ENCODE measurements around the gene DCTN1. TPM values are rescaled to one million over a fixed set of nuclear protein-coding genes. Genes with fewer than 3 reads are reported as not detected.
"Not testable (repeated sequence)": the region's sequence is repeated elsewhere in the genome, so short reads cannot be mapped to it uniquely, and the experiment has no call there.

Gene DCTN1
- total RNA-seq, 1 experiment from 2014 or later, result 117 TPM

GRCh38 chr2:74347303-74347702, 32.8 kb downstream of the DCTN1 start:
- H3K9me3 Mint-ChIP-seq (ENCODE audit: unreplicated experiment), result no peaks in the 10 kb centered on the region
- peaks cover 6% of the 10 kb centered on the region for H3K36me3 Mint-ChIP-seq (ENCODE audit: insufficient read depth, unreplicated experiment)
- no peak overlapping the region for H3K27ac Mint-ChIP-seq (ENCODE audit: low read depth, unreplicated experiment)
- no peak overlapping the region for H3K4me3 Mint-ChIP-seq (ENCODE audit: unreplicated experiment)
- no peaks in the 10 kb centered on the region for H3K4me1 Mint-ChIP-seq (ENCODE audit: insufficient read depth, unreplicated experiment)
- POLR2A ChIA-PET, result no interaction called here
- CTCF ChIA-PET, result interaction anchor here (0.6 to 0.7 kb wide), 3 partner anchors 9 to 42 kb away, joined by 3 read pairs; no protein-coding TSS in a partner anchor
- intact Hi-C loops (cut with micrococcal nuclease), result no loop called here
- no peak for TF ChIP-seq CTCF (IDR thresholded peaks at IDR 0.05; ENCODE audit: unreplicated experiment)
- no peak for DNase-seq (ENCODE audit: unreplicated experiment)
- H3K27me3 Mint-ChIP-seq (ENCODE audit: insufficient read depth, unreplicated experiment), result no peaks in the 10 kb centered on the region
- BruUV-seq (replicated peaks), result no TSS peak

DNA sequence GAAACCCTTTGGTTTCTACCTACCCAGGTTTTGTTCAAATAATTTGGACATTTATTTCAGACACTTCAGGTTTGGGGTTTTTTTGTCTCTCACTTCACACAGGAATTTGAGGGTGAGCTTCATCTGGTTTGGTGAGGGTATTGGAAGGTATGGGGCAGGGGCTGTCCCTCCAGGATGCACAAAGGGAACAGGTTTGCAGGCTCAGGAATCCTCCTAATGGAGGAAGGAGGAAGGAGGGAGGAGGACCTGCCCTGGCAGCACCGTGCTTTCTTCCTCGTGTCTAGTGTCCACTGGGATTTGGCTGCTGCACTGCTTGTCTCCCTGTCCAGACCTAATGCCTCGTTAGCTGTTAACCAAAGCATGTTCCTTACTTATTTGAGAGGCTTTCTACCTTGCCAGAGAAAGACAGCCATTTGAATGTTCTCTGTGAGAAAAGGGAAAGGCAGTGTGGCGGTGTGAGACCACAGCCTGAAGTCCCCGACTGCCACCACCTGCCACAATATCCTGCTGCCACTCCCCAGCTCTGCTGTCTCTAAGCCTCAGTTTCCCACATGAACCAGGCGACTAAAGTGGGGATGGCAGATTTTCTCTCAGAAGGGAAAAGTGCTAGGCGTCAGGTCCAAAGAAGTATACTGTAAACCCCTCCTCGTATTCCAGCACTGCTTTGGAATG, 34.7 kb downstream of the DCTN1 start:
- no peak overlapping the region for H3K4me3 Mint-ChIP-seq (ENCODE audit: unreplicated experiment)
- CTCF ChIA-PET, result interaction anchor here (1.1 to 2.7 kb wide), 3 partner anchors 10 to 95 kb away, joined by 4 to 24 read pairs (median 6); no protein-coding TSS in a partner anchor
- no peak for TF ChIP-seq CTCF (IDR thresholded peaks at IDR 0.05; ENCODE audit: unreplicated experiment)
- no peak overlapping the region for H3K27ac Mint-ChIP-seq (ENCODE audit: low read depth, unreplicated experiment)
- H3K27me3 Mint-ChIP-seq (ENCODE audit: insufficient read depth, unreplicated experiment), result peaks cover 3% of the 10 kb centered on the region
- POLR2A ChIA-PET, result no interaction called here
- no peaks in the 10 kb centered on the region for H3K9me3 Mint-ChIP-seq (ENCODE audit: unreplicated experiment)
- DNase-seq (ENCODE audit: unreplicated experiment), result no peak
- H3K4me1 Mint-ChIP-seq (ENCODE audit: insufficient read depth, unreplicated experiment), result no peaks in the 10 kb centered on the region
- BruUV-seq (replicated peaks), result no TSS peak
- H3K36me3 Mint-ChIP-seq (ENCODE audit: insufficient read depth, unreplicated experiment), result peaks cover 6% of the 10 kb centered on the region
- intact Hi-C loops (cut with micrococcal nuclease), result no loop called here

DNA sequence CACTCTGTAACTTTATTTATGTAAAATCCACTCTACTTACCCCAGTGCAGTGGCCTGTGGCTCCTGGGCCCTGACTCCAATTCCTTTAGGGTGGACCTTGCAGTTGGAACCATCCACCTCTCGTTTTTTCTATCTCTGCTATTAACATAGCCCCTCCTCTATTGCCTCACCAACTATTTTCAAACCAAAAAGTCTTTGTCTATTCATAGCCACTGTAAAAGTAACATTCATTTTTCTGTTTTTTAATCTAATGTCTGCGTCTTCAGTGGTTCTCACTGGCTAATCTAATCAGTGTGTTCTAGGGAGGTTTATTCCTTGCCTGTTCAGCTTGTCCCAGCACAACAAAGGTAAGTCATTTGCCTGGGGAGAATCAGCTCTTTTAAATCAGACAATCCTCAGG, 36.8 kb downstream of the DCTN1 start, which contains the start of gene SLC4A5:
Gene SLC4A5, minus strand, starts transcription at position 101 of the 400 bp plus-strand sequence. CDS start 28,393 bp downstream, outside the sequence.
- Mint-ChIP-seq H3K36me3 (ENCODE audit: insufficient read depth, unreplicated experiment) (peaks cover 6% of the 10 kb centered on the region), H3K27me3 (ENCODE audit: insufficient read depth, unreplicated experiment) (peaks cover 14% of the 10 kb centered on the region), H3K27ac (ENCODE audit: low read depth, unreplicated experiment) (no peak within 1 kb of the TSS), H3K9me3 (ENCODE audit: unreplicated experiment) (no peaks in the 10 kb centered on the region), H3K4me3 (ENCODE audit: unreplicated experiment) (no peak within 1 kb of the TSS), H3K4me1 (ENCODE audit: insufficient read depth, unreplicated experiment) (no peaks in the 10 kb centered on the region)
- intact Hi-C loops (cut with micrococcal nuclease), result no loop called here
- POLR2A ChIA-PET, result no interaction called here
- TF ChIP-seq CTCF (IDR thresholded peaks at IDR 0.05; ENCODE audit: unreplicated experiment), result no peak
- no TSS peak for BruUV-seq (replicated peaks)
- no peak for DNase-seq (ENCODE audit: unreplicated experiment)
- CTCF ChIA-PET, result interaction anchor here (0.6 to 2.7 kb wide), 2 partner anchors 8 to 175 kb away, joined by 3 to 24 read pairs; no protein-coding TSS in a partner anchor

- H3K36me3 Mint-ChIP-seq (ENCODE audit: insufficient read depth, unreplicated experiment); H3K27ac Mint-ChIP-seq (ENCODE audit: low read depth, unreplicated experiment); DNase-seq (ENCODE audit: unreplicated experiment); H3K4me1 Mint-ChIP-seq (ENCODE audit: insufficient read depth, unreplicated experiment); BruUV-seq (replicated peaks); H3K9me3 Mint-ChIP-seq (ENCODE audit: unreplicated experiment); H3K4me3 Mint-ChIP-seq (ENCODE audit: unreplicated experiment): not testable (repeated sequence)
- intact Hi-C loops (cut with micrococcal nuclease), result loop anchor here (5.0 kb wide), 1 partner anchor 196 kb away; no protein-coding TSS in a partner anchor
- CTCF ChIA-PET, result interaction anchor here (0.6 to 3.6 kb wide), 16 partner anchors 8 to 512 kb away, joined by 3 to 57 read pairs (median 10); partner anchors contain the start of genes MOB1A and SLC4A5
- POLR2A ChIA-PET, result interaction anchor here (0.6 to 1.1 kb wide), 2 partner anchors 11 to 1215 kb away, joined by 3 read pairs; no protein-coding TSS in a partner anchor
- peaks cover 14% of the 10 kb centered on the region for H3K27me3 Mint-ChIP-seq (ENCODE audit: insufficient read depth, unreplicated experiment)
Observed at GRCh38 chr2:74336227-74336626, 43.9 kb downstream of the DCTN1 start.

Measured in MCF 10A (cell line).